Measurements from ENCODE around the gene UROC1.
A peak's percentile ranks its signal among the peaks of the same experiment; 100 is the strongest.

Gene UROC1

DNA sequence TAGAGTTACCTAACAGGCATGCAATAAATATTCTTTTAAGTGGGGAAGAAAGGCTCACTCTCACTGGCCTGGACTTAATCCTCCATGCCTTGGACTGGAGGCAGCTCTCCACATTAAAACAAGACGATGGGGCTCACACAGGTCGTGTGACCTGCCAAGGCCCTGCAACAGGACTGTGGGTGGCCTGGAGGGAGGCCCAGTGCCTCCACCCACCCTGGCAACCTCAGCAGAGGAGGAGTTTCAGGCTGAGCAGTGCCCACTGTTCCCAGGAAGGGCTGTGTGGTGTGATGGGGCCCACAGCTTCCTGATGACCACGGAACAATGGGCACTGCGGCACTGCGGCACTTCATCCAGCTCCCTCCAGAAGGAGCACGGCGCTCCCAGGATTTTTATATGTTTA, 5.5 kb downstream of the UROC1 start:
- H3K27ac ChIP-seq: no peak overlapping the region
- CTCF ChIA-PET: no interaction called here
- POLR2A ChIA-PET (ENCODE audit: low non-redundant PET): no interaction called here
- TF ChIP-seq, protein P1, sequence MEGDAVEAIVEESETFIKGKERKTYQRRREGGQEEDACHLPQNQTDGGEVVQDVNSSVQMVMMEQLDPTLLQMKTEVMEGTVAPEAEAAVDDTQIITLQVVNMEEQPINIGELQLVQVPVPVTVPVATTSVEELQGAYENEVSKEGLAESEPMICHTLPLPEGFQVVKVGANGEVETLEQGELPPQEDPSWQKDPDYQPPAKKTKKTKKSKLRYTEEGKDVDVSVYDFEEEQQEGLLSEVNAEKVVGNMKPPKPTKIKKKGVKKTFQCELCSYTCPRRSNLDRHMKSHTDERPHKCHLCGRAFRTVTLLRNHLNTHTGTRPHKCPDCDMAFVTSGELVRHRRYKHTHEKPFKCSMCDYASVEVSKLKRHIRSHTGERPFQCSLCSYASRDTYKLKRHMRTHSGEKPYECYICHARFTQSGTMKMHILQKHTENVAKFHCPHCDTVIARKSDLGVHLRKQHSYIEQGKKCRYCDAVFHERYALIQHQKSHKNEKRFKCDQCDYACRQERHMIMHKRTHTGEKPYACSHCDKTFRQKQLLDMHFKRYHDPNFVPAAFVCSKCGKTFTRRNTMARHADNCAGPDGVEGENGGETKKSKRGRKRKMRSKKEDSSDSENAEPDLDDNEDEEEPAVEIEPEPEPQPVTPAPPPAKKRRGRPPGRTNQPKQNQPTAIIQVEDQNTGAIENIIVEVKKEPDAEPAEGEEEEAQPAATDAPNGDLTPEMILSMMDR (conservative IDR thresholded peaks at IDR 0.05; ENCODE audit: low read depth): no peak
- no peak for DNase-seq (ENCODE audit: low spot score)

DNA sequence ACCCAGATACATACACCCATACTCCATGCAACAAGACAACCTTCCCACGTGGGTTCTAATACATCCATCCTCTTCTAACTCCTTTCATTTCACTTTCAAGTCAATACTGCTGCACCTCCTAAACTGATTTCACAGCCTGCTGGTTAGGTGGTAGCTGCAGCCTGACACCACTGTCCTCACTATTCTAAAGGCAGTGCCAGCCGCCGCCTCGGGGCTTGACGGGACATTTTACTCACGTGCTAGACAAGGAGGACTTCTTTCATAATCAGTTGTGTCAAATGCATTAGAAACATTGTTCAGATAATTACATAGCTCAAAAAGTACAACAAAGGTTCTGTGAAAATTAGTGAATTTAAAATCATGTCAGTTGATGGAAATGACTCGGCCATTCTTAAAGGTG, 6.3 kb downstream of the UROC1 start:
- TF ChIP-seq, protein P1 (conservative IDR thresholded peaks at IDR 0.05; ENCODE audit: low read depth): no peak
- no peak for DNase-seq (ENCODE audit: low spot score)
- H3K27ac ChIP-seq: no peak overlapping the region
- ChIA-PET CTCF (interaction anchor here (0.6 to 0.7 kb wide), 2 partner anchors 21 to 25 kb away, joined by 3 read pairs; no protein-coding TSS in a partner anchor), POLR2A (ENCODE audit: low non-redundant PET) (no interaction called here)

DNA sequence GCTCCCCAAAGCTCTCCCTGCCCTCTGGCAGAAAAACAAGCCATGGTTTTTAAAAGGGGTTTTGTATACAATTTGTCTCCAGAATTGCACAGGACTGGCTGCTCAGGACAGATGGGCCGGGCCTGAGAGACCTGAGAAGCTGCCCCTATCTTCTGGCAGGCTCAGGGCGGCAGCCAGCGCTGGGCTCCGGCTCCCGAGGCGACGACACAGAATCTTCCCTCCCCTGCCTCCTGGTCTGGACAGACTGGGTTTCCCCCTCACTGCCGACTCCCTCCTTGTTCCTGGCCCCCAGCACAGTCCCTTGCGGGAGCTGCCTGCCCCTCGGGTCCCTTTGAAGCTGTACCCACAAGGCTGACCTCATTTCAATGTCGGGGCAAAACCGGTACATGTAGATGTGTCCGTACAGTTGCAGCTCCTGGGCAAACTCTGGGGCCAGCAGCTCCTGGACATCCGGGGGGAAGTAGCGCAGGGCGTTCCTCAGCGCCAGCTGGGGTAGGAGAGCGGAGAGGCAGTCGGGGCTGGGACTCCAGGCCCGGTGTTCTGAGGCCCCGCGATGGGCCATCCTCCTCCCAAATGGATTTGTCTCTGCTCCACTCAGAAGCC, 7.2 kb downstream of the UROC1 start:
- peak overlapping the region; percentile 39 for H3K27ac ChIP-seq
- TF ChIP-seq, protein P1 (conservative IDR thresholded peaks at IDR 0.05; ENCODE audit: low read depth): no peak
- POLR2A ChIA-PET (ENCODE audit: low non-redundant PET): no interaction called here
- CTCF ChIA-PET: interaction anchor here (0.5 kb wide), 1 partner anchor 321 kb away, joined by 3 read pairs; no protein-coding TSS in a partner anchor
- DNase-seq (ENCODE audit: low spot score): no peak

DNA sequence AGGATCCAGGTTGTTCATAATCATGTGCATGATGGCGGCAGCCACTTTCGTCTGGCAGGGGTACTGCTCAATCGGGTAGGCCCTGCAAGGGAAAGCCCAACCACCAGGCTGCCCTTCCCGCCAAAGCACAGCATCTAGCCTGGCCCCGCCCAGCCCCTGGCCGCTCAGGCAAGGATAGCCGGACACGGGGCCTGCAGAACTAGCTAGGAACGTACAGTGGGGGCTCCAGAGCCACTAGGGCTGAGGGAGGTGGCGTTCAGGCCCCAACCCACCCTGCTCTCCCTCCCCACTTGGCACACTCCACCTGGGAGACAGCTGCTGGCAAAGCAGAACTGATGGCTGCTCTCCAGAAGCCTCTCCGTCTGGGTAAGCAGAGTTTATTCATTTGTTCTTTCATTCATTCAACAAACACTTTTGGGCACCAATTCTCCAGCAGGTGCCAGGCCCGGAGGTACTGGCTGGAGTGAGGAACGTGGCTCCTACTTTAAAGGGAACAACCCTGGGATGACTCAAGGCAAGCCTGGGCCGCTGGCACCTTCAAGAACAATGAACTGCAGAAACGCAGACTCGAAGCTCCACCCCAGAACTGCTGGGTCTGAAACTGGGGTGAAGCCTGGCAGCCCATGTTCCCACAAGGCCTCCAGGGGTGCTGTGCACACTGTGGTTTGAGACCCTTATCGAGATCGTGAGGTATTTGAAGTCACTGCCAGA, 7.8 kb downstream of the UROC1 start:
- H3K27ac ChIP-seq: peak overlapping the region; percentile 39
- TF ChIP-seq, protein P1 (conservative IDR thresholded peaks at IDR 0.05; ENCODE audit: low read depth): no peak
- ChIA-PET CTCF (interaction anchor here (0.5 to 1.6 kb wide), 2 partner anchors 13 to 322 kb away, joined by 3 read pairs; no protein-coding TSS in a partner anchor), POLR2A (ENCODE audit: low non-redundant PET) (no interaction called here)
- no peak for DNase-seq (ENCODE audit: low spot score)

DNA sequence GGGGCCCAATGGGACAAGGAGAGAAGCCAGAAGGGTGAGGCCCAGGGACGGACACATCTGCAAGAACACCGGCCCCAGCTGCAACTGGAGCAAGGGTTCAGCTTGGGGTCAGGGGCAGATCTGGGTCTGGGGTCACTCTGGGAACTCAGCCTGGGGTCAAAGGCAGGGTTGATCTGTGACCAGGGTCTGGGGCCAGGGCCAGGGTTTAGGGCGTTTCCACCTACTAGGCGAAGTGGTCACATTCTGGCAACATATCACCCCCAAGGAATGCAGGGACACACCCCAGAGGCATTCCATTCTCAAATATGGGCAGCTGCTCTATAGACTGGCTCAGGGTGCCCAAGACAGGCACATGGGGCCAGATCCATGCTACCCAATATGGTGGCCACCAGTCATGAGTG, 9.0 kb downstream of the UROC1 start:
- no peak overlapping the region for H3K27ac ChIP-seq
- ChIA-PET CTCF (interaction anchor here (0.6 to 1.6 kb wide), 3 partner anchors 14 to 965 kb away, joined by 3 to 4 read pairs (median 3); no protein-coding TSS in a partner anchor), POLR2A (ENCODE audit: low non-redundant PET) (no interaction called here)
- DNase-seq (ENCODE audit: low spot score): peak; percentile 73
- TF ChIP-seq, protein P1 (conservative IDR thresholded peaks at IDR 0.05; ENCODE audit: low read depth): no peak

DNA sequence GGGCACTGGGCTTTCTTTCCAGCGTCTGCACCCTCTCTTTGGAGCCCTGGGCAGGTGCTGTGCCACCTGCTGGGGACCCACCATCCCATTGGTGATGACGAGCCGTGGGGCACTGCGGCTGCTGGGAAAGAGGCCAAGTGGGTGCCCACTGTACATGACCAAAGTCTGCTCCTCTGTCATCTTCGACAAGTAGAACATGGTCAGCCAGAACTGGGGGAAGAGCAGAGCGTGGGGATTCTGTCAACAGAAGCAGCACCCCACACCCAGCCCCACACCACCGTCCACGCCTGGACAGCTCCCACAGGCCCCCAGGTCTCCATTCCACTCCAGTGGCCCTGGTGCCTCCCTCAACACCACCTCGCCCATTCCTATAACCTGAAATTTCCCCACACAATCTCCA, 9.7 kb downstream of the UROC1 start:
- H3K27ac ChIP-seq: no peak overlapping the region
- TF ChIP-seq, protein P1 (conservative IDR thresholded peaks at IDR 0.05; ENCODE audit: low read depth): no peak
- no peak for DNase-seq (ENCODE audit: low spot score)
- CTCF ChIA-PET: interaction anchor here (0.6 kb wide), 1 partner anchor 21 kb away, joined by 4 read pairs; no protein-coding TSS in a partner anchor
- POLR2A ChIA-PET (ENCODE audit: low non-redundant PET): no interaction called here
